C4-2B (cell line): Measurements from ENCODE around the gene MIEF1.

ENCODE experiments used
- ZFX ChIP-seq: fragments of 450-650 bp; IDR thresholded peaks from 2 replicates; pipeline ENCODE4 v1.6.1; 2017
- TF ChIP-seq, protein P1 (sequence below): fragments of 450-650 bp; conservative IDR thresholded peaks from 2 replicates; pipeline ENCODE4 v1.5.1; 2017; ENCODE audit warnings: mild to moderate bottlenecking

DNA sequence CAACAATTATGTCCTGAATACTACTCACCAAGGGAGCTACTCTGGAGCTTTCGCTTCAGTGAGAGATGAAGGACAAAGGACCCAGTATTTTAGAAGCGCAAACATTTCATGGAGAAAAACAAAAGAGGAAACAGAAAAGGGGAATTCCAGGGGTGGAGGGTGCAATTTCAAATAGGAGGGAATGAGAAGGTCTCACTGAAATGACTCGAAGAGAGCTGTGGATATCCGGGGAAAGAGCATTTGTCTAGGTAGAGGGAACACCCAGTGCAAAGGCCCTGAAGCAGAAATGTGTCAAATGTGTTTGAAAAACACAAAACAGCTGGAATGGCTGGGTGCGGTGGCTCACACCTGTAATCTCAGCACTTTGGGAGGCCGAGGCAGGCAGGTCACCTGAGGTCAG lies 28.0 kb downstream of the MIEF1 start:
- TF ChIP-seq, protein P1, sequence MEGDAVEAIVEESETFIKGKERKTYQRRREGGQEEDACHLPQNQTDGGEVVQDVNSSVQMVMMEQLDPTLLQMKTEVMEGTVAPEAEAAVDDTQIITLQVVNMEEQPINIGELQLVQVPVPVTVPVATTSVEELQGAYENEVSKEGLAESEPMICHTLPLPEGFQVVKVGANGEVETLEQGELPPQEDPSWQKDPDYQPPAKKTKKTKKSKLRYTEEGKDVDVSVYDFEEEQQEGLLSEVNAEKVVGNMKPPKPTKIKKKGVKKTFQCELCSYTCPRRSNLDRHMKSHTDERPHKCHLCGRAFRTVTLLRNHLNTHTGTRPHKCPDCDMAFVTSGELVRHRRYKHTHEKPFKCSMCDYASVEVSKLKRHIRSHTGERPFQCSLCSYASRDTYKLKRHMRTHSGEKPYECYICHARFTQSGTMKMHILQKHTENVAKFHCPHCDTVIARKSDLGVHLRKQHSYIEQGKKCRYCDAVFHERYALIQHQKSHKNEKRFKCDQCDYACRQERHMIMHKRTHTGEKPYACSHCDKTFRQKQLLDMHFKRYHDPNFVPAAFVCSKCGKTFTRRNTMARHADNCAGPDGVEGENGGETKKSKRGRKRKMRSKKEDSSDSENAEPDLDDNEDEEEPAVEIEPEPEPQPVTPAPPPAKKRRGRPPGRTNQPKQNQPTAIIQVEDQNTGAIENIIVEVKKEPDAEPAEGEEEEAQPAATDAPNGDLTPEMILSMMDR, result no peak
- no peak for TF ChIP-seq ZFX
